IMR-90 (cell line): ENCODE data around the gene SLC50A1. TPM values are rescaled to one million over a fixed set of nuclear protein-coding genes. Genes with fewer than 3 reads are reported as not detected.

ENCODE experiments used
- ATAC-seq: fragments of 200-7000 bp; cut with Tn5 transposase; 2 replicates; pipeline ENCODE4 v1.9.1; 2020; ENCODE audit warnings: low read depth, mild to moderate bottlenecking, moderate library complexity
- BruUV-seq: library from RNA; stranded (reverse); fragments of 400-500 nt; replicated peaks from 2 replicates; lab custom pipeline; 2021; lab: Mats Ljungman, UMichigan
- CTCF ChIA-PET: fragments of 300-600 bp; formaldehyde crosslinking; extraction: SDS; loops from one replicate; lab custom pipeline; 2021; ENCODE audit warnings: antibody characterized with exemption; lab: Yijun Ruan, JAX
- POLR2A ChIA-PET: fragments of 300-600 bp; sonication (Branson Sonifier 250); formaldehyde crosslinking; loops from one replicate; lab custom pipeline; 2022; ENCODE audit warnings: antibody characterized with exemption; ENCODE audit not compliant: unreplicated experiment; lab: Charles Lee
- DNase-seq: peaks from one replicate; pipeline ENCODE4 v3.0.0; 2013
- H2AFZ ChIP-seq: replicated peaks from 2 replicates; pipeline ENCODE3; 2013; ENCODE audit warnings: low read length, mild to moderate bottlenecking; ENCODE audit not compliant: poor library complexity
- H2AK5ac ChIP-seq: 2 replicates; pipeline ENCODE4 v1.6.1; 2013; ENCODE audit warnings: low read depth, low read length, inconsistent platforms
- H2AK9ac ChIP-seq: replicated peaks from 2 replicates; pipeline ENCODE3; 2013; ENCODE audit warnings: mild to moderate bottlenecking, low read depth, low read length, moderate library complexity; ENCODE audit not compliant: poor library complexity
- H2BK120ac ChIP-seq: 2 replicates; pipeline ENCODE4 v1.6.1; 2013; ENCODE audit warnings: low read depth, low read length, inconsistent platforms
- H2BK15ac ChIP-seq: 3 replicates; pipeline ENCODE4 v1.6.1; 2013; ENCODE audit warnings: low read depth, low read length, inconsistent platforms
- H2BK20ac ChIP-seq: 2 replicates; pipeline ENCODE4 v1.6.1; 2013; ENCODE audit warnings: low read depth, mild to moderate bottlenecking, inconsistent platforms, low read length, moderate library complexity
- H2BK5ac ChIP-seq: 2 replicates; pipeline ENCODE4 v1.6.1; 2013; ENCODE audit warnings: mild to moderate bottlenecking, low read depth, low read length, inconsistent platforms; ENCODE audit not compliant: poor library complexity, severe bottlenecking
- H3K14ac ChIP-seq: replicated peaks from 2 replicates; pipeline ENCODE4 v1.6.1; 2013; ENCODE audit warnings: low read depth, low read length, inconsistent platforms
- H3K18ac ChIP-seq: 2 replicates; pipeline ENCODE4 v1.6.1; 2013; ENCODE audit warnings: low read depth, low read length, control low read depth
- H3K23ac ChIP-seq: 2 replicates; pipeline ENCODE4 v1.6.1; 2013; ENCODE audit warnings: low read depth, low read length, inconsistent platforms
- H3K27ac ChIP-seq: 2 replicates; pipeline ENCODE4 v1.5.1; 2013; ENCODE audit warnings: mild to moderate bottlenecking, control low read depth, low read length; ENCODE audit not compliant: insufficient read depth
- H3K27me3 ChIP-seq: 2 replicates; pipeline ENCODE4 v1.6.1; 2013; ENCODE audit warnings: low read length; ENCODE audit not compliant: control insufficient read depth, insufficient read depth
- H3K36me3 ChIP-seq: 2 replicates; pipeline ENCODE4 v1.6.1; 2013; ENCODE audit warnings: low read length, mixed read lengths; ENCODE audit not compliant: control insufficient read depth, insufficient read depth
- H3K4ac ChIP-seq: 2 replicates; pipeline ENCODE4 v1.6.1; 2013; ENCODE audit warnings: low read depth, low read length, inconsistent platforms
- H3K4me1 ChIP-seq: 2 replicates; pipeline ENCODE4 v1.6.1; 2013; ENCODE audit warnings: low read length, mixed read lengths; ENCODE audit not compliant: control insufficient read depth, insufficient read depth
- H3K4me2 ChIP-seq: 2 replicates; pipeline ENCODE4 v1.6.1; 2013; ENCODE audit warnings: low read depth, mild to moderate bottlenecking, control low read depth, low read length, moderate library complexity
- H3K4me3 ChIP-seq: 2 replicates; pipeline ENCODE4 v1.5.1; 2013; ENCODE audit warnings: low read depth, mild to moderate bottlenecking, control low read depth, low read length, moderate library complexity; ENCODE audit not compliant: insufficient read depth
- H3K56ac ChIP-seq: 2 replicates; pipeline ENCODE4 v1.6.1; 2013; ENCODE audit warnings: low read length, inconsistent platforms; ENCODE audit not compliant: insufficient read depth; ENCODE audit errors: extremely low read depth
- H3K79me1 ChIP-seq, 2 experiments: 2 replicates each; pipeline ENCODE4 v1.6.1; 2013; ENCODE audit warnings: low read length in 2 of 2, inconsistent platforms in 1 of 2, low read depth in 1 of 2
- H3K9ac ChIP-seq: 2 replicates; pipeline ENCODE4 v1.6.1; 2013; ENCODE audit warnings: low read depth, low read length, control low read depth
- H3K9me1 ChIP-seq: 2 replicates; pipeline ENCODE4 v1.6.1; 2013; ENCODE audit warnings: low read length, inconsistent platforms; ENCODE audit not compliant: insufficient read depth
- H3K9me3 ChIP-seq: 2 replicates; pipeline ENCODE4 v1.6.1; 2013; ENCODE audit warnings: low read length; ENCODE audit not compliant: control insufficient read depth, insufficient read depth
- H4K20me1 ChIP-seq: 2 replicates; pipeline ENCODE4 v1.6.1; 2013; ENCODE audit warnings: low read length, inconsistent platforms; ENCODE audit not compliant: insufficient read depth
- H4K5ac ChIP-seq: 2 replicates; pipeline ENCODE4 v1.6.1; 2013; ENCODE audit warnings: mild to moderate bottlenecking, low read depth, low read length, control low read depth
- H4K8ac ChIP-seq, 2 experiments: 2 replicates each; pipeline ENCODE4 v1.6.1; 2013; ENCODE audit warnings: low read depth in 2 of 2, low read length in 2 of 2, control low read depth in 1 of 2, inconsistent platforms in 1 of 2
- H4K91ac ChIP-seq: 2 replicates; pipeline ENCODE4 v1.6.1; 2013; ENCODE audit warnings: low read depth, low read length, inconsistent platforms; ENCODE audit not compliant: insufficient read depth
- CEBPB ChIP-seq: IDR thresholded peaks from 2 replicates; pipeline ENCODE4 v1.6.1; 2012; ENCODE audit warnings: low read depth, low read length, improper control_type of control experiment
- CHD1 ChIP-seq: IDR thresholded peaks from 2 replicates; pipeline ENCODE4 v1.6.1; 2012; ENCODE audit warnings: low read depth, low read length, improper control_type of control experiment
- ELK1 ChIP-seq: fragments of 150-350 bp; IDR thresholded peaks from 2 replicates; pipeline ENCODE4 v1.6.1; 2016; ENCODE audit warnings: low read depth, mild to moderate bottlenecking, low read length, moderate library complexity, borderline replicate concordance
- FOS ChIP-seq: fragments of 150-350 bp; IDR thresholded peaks from 2 replicates; pipeline ENCODE4 v1.6.1; 2016; ENCODE audit warnings: low read depth, low read length
- MAFK ChIP-seq: IDR thresholded peaks from 2 replicates; pipeline ENCODE4 v1.6.1; 2012; ENCODE audit warnings: low read depth, low read length, improper control_type of control experiment
- MAZ ChIP-seq: IDR thresholded peaks from 2 replicates; pipeline ENCODE4 v1.6.1; 2012; ENCODE audit warnings: low read depth, mild to moderate bottlenecking, low read length, improper control_type of control experiment, moderate library complexity, borderline replicate concordance
- MXI1 ChIP-seq: IDR thresholded peaks from 2 replicates; pipeline ENCODE4 v1.6.1; 2012; ENCODE audit warnings: low read depth, mild to moderate bottlenecking, low read length, moderate library complexity, borderline replicate concordance
- NFE2L2 ChIP-seq: fragments of 150-350 bp; IDR thresholded peaks from 2 replicates; pipeline ENCODE4 v1.6.1; 2016; ENCODE audit warnings: low read depth, mild to moderate bottlenecking, low read length
- POLR2A ChIP-seq: IDR thresholded peaks from 2 replicates; pipeline ENCODE4 v1.6.1; 2012; ENCODE audit warnings: mild to moderate bottlenecking, low read depth, low read length
- RCOR1 ChIP-seq: IDR thresholded peaks from 2 replicates; pipeline ENCODE4 v1.6.1; 2012; ENCODE audit warnings: mild to moderate bottlenecking, low read length, improper control_type of control experiment; ENCODE audit not compliant: insufficient replicate concordance
- RFX5 ChIP-seq: IDR thresholded peaks from 2 replicates; pipeline ENCODE4 v1.8.0; 2012; ENCODE audit warnings: low read depth, mild to moderate bottlenecking, low read length, moderate library complexity
- SMC3 ChIP-seq: fragments of 150-350 bp; IDR thresholded peaks from 2 replicates; pipeline ENCODE4 v1.6.1; 2016; ENCODE audit warnings: low read depth, mild to moderate bottlenecking, antibody characterized with exemption, low read length, moderate library complexity
- WGBS, 2 experiments: methylation state at CpG; one replicate each; pipeline versions ENCODE4 v1.1.5 to v1.1.7; 2013; ENCODE audit warnings: missing lambda C conversion rate in 2 of 2; ENCODE audit not compliant: insufficient read length in 1 of 2; ENCODE audit errors: extremely low coverage in 2 of 2; 5-methylcytosine and 5-hydroxymethylcytosine counted together
- dilution Hi-C: fragments of 300-500 bp; cut with HindIII; formaldehyde crosslinking; loops from one replicate; pipeline ENCODE4 v1.14.3; 2018; ENCODE audit warnings: low sequenced_read_pairs; ENCODE audit not compliant: unreplicated experiment
- in situ Hi-C: fragments of 300-500 bp; cut with MboI; formaldehyde crosslinking; loops from 3 replicates; pipeline ENCODE4 v1.14.3; 2019; ENCODE audit warnings: low sequenced_read_pairs, inconsistent platforms, mixed read lengths
- intact Hi-C: fragments of 100-400 bp; cut with micrococcal nuclease; formaldehyde crosslinking; loops from 2 replicates; pipeline ENCODE4 v1.10.0; 2022
- polyA plus RNA-seq, 3 experiments: library from polyadenylated mRNA; depleted of rRNA; stranded (reverse); fragments of >200 nt; gene quantifications; 2 replicates each; pipeline ENCODE4 v1.2.3, GENCODE V29; 2012; ENCODE audit warnings: low replicate concordance in 1 of 3
- total RNA-seq: library from RNA; depleted of rRNA; stranded (reverse); fragments of >200 nt; gene quantifications from 2 replicates; pipeline ENCODE4 v1.2.3, GENCODE V29; 2012
- TF ChIP-seq, protein P1 (sequence below): fragments of 150-350 bp; IDR thresholded peaks from 2 replicates; pipeline ENCODE4 v1.6.1; 2017; ENCODE audit warnings: mild to moderate bottlenecking, antibody characterized with exemption, low read length, low read depth

Gene SLC50A1
- total and polyA plus RNA-seq, 2 of the 4 experiments (the other 2 are of a cell fraction), result 20.6 to 20.8 TPM

- Histone ChIP-seq H3K14ac (no peak overlapping the region), H4K91ac (no peak overlapping the region), H4K5ac (no peak overlapping the region), H3K9me1 (peaks cover 2% of the 10 kb centered on the region; the same call in 1 of the 2 replicates), H2AFZ (no peak overlapping the region), H2BK5ac (no peak overlapping the region), H2BK15ac (no peak overlapping the region), H3K4me3 (no peak overlapping the region), H3K56ac (no peak overlapping the region), H3K23ac (no peak overlapping the region), H3K18ac (no peak overlapping the region), H2BK20ac (no peak overlapping the region), H2AK9ac (no peak overlapping the region), H3K4ac (no peak overlapping the region), H3K36me3 (peaks cover 39% of the 10 kb centered on the region), H3K27ac (no peak overlapping the region), H2AK5ac (no peak overlapping the region), H2BK120ac (no peak overlapping the region), H3K27me3 (no peaks in the 10 kb centered on the region), H3K9ac (no peak overlapping the region), H3K79me1 (peaks cover 0 to 26% of the 10 kb centered on the region in 2 experiments; a peak in 3 of 4 replicates), H3K9me3 (no peaks in the 10 kb centered on the region), H3K4me2 (no peak overlapping the region), H4K20me1 (no peaks in the 10 kb centered on the region), H4K8ac (no peak overlapping the region), H3K4me1 (no peaks in the 10 kb centered on the region; the same call in none of the 2 replicates)
- dilution Hi-C loops, result no loop called here
- in situ Hi-C loops, result no loop called here
- DNase-seq (no peak), ATAC-seq (no peak)
- ChIA-PET CTCF (interaction anchor here (0.9 to 1.7 kb wide), 3 partner anchors 11 to 17 kb away, joined by 3 to 5 read pairs (median 4); no protein-coding TSS in a partner anchor), POLR2A (no interaction called here)
- WGBS, 2 experiments, result 100% methylated on average over 8 of the region's 9 CpGs; no CpG with 5 or more reads in 1 of the 2 experiments
- TF ChIP-seq SMC3 (no peak), MAZ (no peak), RCOR1 (no peak), NFE2L2 (no peak), CEBPB (no peak), MAFK (no peak), MXI1 (no peak), CHD1 (no peak), RFX5 (no peak), FOS (no peak), POLR2A (no peak), ELK1 (no peak)
- TF ChIP-seq, protein P1, sequence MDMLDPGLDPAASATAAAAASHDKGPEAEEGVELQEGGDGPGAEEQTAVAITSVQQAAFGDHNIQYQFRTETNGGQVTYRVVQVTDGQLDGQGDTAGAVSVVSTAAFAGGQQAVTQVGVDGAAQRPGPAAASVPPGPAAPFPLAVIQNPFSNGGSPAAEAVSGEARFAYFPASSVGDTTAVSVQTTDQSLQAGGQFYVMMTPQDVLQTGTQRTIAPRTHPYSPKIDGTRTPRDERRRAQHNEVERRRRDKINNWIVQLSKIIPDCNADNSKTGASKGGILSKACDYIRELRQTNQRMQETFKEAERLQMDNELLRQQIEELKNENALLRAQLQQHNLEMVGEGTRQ, result no peak
- intact Hi-C loops, result loop anchor here (10.0 kb wide), 2 partner anchors 203 to 417 kb away; partner anchors contain the start of genes CKS1B and SHC1
- no TSS peak for BruUV-seq
These were observed 42.2 kb downstream of the SLC50A1 start for GRCh38 chr1:155177918-155178281.
